Activated CD4-positive, CD25-positive, alpha-beta regulatory T cell treated with anti-CD3 and anti-CD28 coated beads, Interleukin-2, amount 50 U/mL, for 24 hours (primary cell): ENCODE data around the gene SLC35G2.
"Not testable (repeated sequence)": the region's sequence is repeated elsewhere in the genome, so short reads cannot be mapped to it uniquely, and the experiment has no call there.

Experiments used
- ATAC-seq, 2 donors: fragments of 150-1000 bp; cut with Tn5 transposase; one replicate each; pipeline ENCODE4 v1.10.0; 2021; ENCODE audit warnings: mild to moderate bottlenecking in 1 of 2, moderate library complexity in 1 of 2

The SLC35G2 gene

GRCh38 chr3:136818769-136819391 lies at the start of gene SLC35G2:
Gene SLC35G2 (plus strand): TSS chr3:136819126. CDS start chr3:136854461, 35,335 bp downstream.
- ATAC-seq, result peak; percentile 42 to 46

- ATAC-seq, result no peak
Measured at GRCh38 chr3:136772709-136773108, 46.2 kb upstream of the SLC35G2 start.

- ATAC-seq, result no peak
Measured at GRCh38 chr3:136778865-136779264, 40.1 kb upstream of the SLC35G2 start.

GRCh38 chr3:136780741-136781140 lies 38.2 kb upstream of the SLC35G2 start:
- no peak for ATAC-seq

- ATAC-seq, result no peak
Measured at GRCh38 chr3:136783708-136784191, 35.2 kb upstream of the SLC35G2 start.

- peak; percentile 71 to 74 for ATAC-seq
Measured at GRCh38 chr3:136787349-136787748, 31.6 kb upstream of the SLC35G2 start.

- ATAC-seq, result no peak
Measured at GRCh38 chr3:136788154-136788553, 30.8 kb upstream of the SLC35G2 start.

GRCh38 chr3:136789976-136790375 lies 28.9 kb upstream of the SLC35G2 start:
- ATAC-seq, result no peak

- no peak for ATAC-seq
Measured at GRCh38 chr3:136790786-136791185, 28.1 kb upstream of the SLC35G2 start.

- ATAC-seq, result no peak
Measured at GRCh38 chr3:136792556-136793330, 26.2 kb upstream of the SLC35G2 start.

- ATAC-seq, result not testable (repeated sequence)
Measured at GRCh38 chr3:136801146-136801545, 17.8 kb upstream of the SLC35G2 start.

- ATAC-seq, result no peak
Measured at GRCh38 chr3:136802481-136802996, 16.4 kb upstream of the SLC35G2 start.

- ATAC-seq, result no peak
Measured at GRCh38 chr3:136804141-136804540, 14.8 kb upstream of the SLC35G2 start.

- ATAC-seq, result no peak
Measured at GRCh38 chr3:136804813-136805212, 14.1 kb upstream of the SLC35G2 start.

- ATAC-seq, result no peak
Measured at GRCh38 chr3:136805795-136806194, 13.1 kb upstream of the SLC35G2 start.

- no peak for ATAC-seq
Measured at GRCh38 chr3:136811701-136812100, 7.2 kb upstream of the SLC35G2 start.

GRCh38 chr3:136817448-136817847 lies 1.5 kb upstream of the SLC35G2 start:
- no peak for ATAC-seq

- ATAC-seq, result peak; percentile 93 to 95
Measured at GRCh38 chr3:136818191-136818768, 646 bp upstream of the SLC35G2 start.

GRCh38 chr3:136819392-136819730 lies 435 bp downstream of the SLC35G2 start:
- peak in 1 of 2 donors; percentile 20 for ATAC-seq

- ATAC-seq, result no peak
Measured at GRCh38 chr3:136819731-136820679, 1.1 kb downstream of the SLC35G2 start.

- no peak for ATAC-seq
Measured at GRCh38 chr3:136831461-136831860, 12.5 kb downstream of the SLC35G2 start.

GRCh38 chr3:136835089-136835812 lies 16.3 kb downstream of the SLC35G2 start:
- ATAC-seq, result no peak
